OCI-LY3 (cell line): ENCODE measurements around the gene IL17RA.

Source experiments
- EZH2phosphoT487 ChIP-seq: fragments of 200-600 bp; shearing (Covaris generic); IDR thresholded peaks from 2 replicates; pipeline ENCODE4 v1.6.1; 2018; ENCODE audit warnings: antibody characterized with exemption, mixed run types, low read depth
- TF ChIP-seq, protein P1 (sequence below): fragments of 200-600, 300-600 bp; sonication (generic); IDR thresholded peaks from 2 replicates; pipeline ENCODE4 v1.5.1; 2014; ENCODE audit warnings: antibody characterized with exemption, low read length, low read depth

DNA sequence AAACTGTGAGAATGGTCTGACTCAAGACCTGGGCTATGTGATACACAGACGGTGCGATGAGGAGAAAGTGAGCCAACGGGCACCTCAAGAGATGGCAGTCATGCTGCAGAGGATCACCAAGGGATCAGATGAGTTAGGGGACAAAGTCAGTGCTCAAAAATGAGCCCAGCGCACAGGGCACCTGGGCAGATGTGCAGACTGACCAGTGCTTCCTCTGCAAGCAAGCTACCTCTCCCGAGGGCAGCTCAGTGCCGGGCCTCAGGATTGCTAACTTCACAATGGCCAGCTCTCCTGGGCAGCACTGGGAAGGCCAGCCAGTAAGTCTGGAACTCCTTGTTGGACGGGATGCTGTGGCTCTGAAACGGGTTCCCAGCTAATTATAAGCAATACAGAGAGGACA is 59.0 kb downstream of the IL17RA start:
- TF ChIP-seq, protein P1, sequence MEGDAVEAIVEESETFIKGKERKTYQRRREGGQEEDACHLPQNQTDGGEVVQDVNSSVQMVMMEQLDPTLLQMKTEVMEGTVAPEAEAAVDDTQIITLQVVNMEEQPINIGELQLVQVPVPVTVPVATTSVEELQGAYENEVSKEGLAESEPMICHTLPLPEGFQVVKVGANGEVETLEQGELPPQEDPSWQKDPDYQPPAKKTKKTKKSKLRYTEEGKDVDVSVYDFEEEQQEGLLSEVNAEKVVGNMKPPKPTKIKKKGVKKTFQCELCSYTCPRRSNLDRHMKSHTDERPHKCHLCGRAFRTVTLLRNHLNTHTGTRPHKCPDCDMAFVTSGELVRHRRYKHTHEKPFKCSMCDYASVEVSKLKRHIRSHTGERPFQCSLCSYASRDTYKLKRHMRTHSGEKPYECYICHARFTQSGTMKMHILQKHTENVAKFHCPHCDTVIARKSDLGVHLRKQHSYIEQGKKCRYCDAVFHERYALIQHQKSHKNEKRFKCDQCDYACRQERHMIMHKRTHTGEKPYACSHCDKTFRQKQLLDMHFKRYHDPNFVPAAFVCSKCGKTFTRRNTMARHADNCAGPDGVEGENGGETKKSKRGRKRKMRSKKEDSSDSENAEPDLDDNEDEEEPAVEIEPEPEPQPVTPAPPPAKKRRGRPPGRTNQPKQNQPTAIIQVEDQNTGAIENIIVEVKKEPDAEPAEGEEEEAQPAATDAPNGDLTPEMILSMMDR: no peak
- no peak for TF ChIP-seq EZH2phosphoT487
